SW 1271 (cell line): ENCODE measurements around the gene PEAK3.
A peak's percentile ranks its signal among the peaks of the same experiment; 100 is the strongest.

Source experiments
- DNase-seq, 2 experiments: peaks; one replicate each; lab custom pipeline; 2025; lab: John Stamatoyannopoulos, UW

PEAK3 gene

DNA sequence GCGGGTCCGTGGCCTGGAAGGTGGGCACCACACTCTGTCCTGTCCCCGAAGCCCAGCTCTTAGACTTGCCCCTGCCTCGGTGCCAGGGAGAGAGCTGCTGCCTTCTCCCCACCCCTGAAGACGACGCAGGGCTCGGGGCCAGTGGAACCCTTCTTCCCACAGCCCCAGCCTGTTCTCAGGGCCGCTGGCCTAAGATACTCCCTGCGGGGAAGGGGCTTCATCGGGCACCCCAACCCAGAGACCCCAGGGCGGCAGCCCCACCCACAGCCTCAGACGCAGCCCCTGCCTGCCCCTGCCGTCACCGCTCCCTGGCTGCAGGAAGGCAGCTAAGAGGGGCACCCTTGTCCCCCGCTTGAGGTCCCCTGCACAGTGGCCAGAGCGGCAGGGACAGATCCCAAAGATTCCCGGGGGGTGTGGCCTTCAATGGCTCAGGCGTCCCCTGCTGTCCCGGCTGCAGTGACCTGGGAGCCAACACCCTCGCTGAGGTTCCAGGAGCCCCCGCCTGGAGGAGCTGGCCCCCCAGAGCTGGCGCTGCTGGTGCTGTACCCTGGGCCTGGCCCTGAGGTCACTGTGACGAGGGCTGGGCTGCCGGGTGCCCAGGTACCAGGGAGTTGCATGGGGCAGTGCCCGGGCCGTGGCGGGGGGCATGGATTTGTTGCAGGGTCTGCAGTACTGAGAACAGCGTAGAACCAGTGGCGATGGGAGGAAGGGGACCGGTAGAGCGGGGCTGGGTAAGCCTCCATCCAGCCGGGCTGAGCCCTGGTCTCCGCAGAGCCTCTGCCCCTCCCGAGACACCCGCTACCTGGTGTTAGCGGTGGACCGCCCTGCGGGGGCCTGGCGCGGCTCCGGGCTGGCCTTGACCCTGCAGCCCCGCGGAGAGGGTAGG is 31.9 kb downstream of the PEAK3 start:
- DNase-seq: no peak

DNA sequence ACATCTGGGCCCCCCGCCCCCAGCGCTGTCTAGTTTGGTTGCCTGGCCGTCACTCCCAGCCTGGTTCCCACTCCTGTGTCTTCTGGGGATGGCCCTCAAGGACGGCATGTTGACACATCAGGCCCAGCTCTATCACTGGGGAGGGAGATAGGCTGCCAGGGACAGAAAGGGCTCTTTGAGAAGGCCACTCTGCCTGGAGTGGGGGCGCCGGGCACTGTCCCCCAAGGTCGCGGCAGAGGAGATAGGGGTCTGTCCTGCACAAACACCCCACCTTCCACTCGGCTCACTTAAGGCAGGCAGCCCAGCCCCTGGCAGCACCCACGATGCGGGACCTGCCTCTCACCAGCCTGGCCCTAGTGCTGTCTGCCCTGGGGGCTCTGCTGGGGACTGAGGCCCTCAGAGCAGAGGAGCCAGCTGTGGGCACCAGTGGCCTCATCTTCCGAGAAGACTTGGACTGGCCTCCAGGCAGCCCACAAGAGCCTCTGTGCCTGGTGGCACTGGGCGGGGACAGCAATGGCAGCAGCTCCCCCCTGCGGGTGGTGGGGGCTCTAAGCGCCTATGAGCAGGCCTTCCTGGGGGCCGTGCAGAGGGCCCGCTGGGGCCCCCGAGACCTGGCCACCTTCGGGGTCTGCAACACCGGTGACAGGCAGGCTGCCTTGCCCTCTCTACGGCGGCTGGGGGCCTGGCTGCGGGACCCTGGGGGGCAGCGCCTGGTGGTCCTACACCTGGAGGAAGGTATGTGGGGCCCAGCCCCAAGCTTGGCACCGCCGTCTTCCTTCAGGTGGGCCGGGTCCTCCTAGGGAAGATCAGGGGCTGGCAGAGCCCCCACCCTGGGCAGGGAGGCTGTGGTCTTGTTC is 32.7 kb downstream of the PEAK3 start, which contains the start of gene AMH:
Gene AMH (plus strand): TSS at position 314 of the 857 bp plus-strand sequence. CDS start 10 bp downstream, at position 324.
- DNase-seq: no peak

DNA sequence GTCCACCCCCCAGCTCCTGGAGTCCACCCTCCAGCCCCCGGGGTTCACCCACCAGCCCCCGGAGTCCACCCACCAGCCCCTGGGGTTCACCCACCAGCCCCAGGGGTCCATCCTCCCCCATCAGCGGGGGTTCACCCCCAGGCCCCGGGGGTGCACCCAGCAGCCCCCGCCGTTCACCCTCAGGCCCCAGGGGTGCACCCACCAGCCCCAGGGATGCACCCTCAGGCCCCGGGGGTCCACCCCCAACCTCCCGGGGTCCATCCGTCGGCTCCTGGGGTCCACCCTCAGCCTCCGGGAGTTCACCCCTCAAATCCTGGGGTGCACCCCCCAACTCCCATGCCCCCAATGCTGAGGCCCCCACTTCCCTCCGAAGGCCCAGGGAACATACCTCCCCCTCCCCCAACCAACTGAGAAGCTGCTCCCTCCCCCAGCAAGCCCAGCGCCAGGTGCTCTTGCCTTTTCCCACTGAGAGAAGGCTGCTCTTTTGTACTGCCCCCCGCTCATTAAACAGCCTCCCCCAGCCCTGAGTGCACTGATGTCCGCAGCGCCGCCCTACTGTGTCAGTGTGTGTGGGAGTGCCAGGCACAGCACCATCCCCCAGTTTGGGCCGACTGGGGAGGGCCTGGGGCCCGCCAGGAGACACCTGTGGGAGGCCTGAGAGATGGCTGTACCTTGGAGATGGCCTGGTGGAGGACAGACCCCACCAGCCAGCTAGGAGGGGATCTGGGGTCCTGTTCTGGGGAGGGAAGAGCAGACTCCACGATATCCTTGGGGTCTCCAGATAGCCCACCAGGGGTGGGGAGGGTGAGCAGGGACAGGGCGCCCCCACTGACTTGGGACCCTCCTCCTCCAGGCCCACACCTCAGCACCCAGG is 33.6 kb downstream of the PEAK3 start:
- DNase-seq: no peak

DNA sequence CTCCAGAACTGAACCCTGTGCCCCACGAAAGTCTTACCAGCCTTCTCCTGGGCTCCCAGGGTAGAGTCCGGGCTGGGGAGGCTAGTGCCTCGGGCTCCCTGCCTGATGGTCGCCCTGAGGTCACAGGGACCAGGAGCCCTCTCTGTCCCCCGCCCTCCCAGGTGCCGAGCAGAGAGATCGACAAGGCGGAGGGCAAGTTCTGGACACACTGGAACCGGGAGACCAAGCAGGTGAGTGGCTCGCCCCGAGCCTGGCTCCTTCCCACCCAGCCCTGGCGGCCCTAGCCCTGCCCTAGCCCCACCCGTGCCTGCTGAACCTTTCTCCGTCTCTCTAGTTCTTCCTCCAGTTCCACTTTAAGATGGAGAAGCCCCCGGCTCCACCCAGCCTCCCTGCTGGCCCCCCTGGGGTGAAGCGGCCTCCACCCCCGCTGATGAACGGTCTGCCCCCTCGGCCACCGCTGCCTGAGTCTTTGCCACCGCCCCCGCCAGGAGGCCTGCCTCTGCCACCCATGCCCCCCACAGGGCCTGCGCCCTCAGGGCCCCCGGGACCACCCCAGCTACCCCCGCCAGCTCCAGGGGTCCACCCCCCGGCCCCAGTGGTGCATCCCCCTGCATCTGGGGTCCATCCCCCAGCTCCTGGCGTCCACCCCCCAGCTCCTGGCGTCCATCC is 34.4 kb downstream of the PEAK3 start:
- DNase-seq: no peak

DNA sequence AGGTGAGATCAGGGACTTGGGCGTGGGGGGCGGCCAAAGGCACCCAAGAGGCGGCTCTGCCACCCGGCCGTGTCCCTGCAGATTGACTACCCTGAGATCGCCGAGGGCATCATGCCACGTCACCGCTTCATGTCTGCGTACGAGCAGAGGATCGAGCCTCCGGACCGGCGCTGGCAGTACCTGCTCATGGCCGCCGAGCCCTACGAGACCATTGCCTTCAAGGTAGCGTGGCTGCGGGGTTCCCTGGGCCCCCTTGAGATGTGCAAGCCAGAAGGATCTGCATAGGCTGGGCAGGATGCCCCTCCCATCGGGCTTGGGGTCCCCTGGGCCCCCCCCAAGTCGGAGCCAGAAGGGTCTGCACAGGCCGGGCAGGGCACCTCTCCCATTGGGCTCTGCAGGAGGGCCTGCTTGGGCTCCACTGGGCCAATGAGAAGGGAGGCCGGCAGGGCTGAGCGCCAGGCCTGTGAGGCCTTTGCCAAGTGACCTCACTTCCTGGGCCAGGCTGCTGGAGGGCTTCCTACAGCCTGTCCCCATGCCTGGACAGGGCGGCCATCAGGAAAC is 35.1 kb downstream of the PEAK3 start:
- DNase-seq: peak in 1 of 2 experiments; percentile 32

DNA sequence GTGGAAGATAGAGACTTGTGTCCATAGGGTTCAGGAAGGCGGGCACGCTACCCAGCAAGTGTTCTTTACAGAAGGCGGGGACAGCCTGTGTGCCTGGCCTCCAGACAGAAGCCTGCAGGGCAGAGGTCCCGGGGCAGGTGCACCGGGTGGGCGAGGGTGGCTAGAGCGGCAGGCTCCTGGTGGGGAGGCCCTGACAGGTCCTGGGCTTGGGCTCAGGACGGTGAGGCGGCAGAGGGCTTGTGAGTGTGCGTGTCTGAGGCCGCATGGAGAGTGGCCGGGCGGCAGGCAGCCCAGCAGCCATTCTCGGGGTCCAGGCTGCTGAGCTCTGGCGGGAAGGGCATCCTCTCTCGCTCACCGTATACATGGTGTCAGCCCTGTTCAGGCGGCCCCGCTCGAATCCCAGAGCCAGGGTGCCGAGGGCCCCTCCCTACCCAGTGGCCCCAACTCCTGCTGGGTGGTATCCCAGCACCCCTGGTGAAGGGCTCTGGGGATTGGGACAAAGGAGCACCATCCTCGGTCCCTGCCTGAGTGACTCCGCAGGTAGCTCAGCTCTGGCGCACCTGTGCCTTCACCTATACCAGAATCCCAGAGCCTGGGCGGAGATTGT is 35.9 kb downstream of the PEAK3 start:
- DNase-seq: no peak

DNA sequence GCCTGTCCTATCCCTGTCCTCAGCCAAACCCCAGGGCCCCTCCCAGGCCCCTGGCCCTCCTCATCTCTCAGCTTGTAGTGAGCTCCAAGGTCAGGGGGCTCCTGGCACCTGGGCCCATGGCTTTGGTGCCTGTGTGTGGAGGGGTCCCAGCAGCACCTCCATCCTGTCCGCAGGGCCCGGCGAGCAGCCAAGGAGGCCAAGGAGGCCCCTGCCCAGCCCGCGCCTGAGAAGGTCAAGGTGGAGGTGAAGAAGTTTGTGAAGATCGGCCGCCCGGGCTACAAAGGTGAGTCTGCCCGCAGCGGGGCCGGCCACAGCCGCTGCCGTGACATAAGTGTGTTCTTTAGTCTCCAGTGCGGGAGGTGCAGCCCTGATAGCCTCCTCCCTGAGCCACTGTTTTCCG is 36.7 kb downstream of the PEAK3 start:
- DNase-seq: no peak

DNA sequence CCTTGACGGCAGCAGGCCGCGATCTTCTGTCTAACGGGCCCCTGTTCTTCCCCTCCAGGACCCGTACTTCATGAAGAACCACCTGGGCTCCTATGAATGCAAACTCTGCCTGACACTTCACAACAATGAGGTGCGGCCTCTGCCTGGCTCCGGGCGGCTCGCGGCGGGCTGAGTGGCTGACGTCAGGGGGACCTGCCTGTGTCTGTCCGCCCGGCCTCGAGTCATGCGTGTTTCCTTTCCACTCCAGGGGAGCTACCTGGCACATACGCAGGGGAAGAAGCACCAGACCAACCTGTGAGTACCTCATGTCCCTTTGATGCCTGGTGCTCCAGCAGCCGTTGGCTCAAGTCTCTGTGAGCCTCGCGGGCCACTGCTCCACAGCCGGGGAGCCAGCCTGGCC is 37.5 kb downstream of the PEAK3 start:
- no peak for DNase-seq

DNA sequence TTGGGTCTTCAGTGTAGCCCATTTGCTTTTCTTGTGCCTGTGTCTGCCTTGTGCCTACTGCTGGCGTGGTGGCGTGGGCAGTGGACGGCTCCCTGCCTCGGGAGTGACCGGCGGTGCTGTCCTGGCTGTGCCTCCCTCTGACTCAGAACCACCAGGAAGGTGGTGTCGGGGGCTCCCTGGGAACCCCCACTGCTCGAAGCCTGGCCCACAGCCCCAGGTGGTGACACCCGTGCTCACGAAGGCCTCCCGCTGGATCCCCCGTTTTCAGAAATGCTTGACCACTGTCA is 37.9 kb downstream of the PEAK3 start:
- DNase-seq: no peak

DNA sequence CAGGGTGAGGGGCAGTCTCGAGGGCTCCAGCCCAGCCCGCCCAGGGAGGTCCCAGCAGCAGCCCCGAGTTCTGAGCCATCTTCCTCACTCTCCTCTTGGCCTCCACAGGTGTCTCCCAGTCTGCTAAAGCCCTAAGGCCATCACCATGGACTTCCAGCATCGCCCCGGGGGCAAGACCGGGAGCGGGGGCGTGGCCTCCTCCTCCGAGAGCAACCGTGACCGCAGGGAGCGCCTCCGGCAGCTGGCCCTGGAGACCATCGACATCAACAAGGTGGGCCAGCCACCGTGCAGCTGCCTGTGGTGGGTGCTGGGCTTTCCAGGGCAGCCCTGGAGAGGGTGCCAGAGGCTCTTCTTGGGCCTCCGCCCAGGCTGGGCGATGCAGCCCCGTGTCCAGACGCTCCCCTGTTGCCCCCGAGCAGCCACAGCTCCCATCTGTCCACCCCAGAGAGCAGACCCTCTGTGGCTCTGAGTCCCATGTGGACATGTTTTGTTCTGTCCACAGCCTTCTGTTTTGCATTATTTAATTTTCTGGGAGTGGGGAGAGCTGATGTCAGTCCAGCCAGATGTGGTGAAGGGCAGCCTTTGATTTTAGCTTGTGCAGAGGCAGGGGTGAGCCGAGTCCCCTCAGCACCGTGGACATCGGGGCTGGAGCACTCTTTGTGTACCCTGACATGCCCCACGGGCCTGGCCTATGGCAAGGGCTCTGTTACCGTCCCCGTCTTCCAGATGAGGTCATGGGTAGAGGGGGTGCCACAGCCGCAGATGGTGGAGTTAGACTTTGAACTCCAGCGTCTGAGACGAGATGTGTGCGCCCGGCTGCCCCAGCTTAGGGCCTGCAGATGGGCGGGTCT is 38.5 kb downstream of the PEAK3 start:
- DNase-seq: no peak

DNA sequence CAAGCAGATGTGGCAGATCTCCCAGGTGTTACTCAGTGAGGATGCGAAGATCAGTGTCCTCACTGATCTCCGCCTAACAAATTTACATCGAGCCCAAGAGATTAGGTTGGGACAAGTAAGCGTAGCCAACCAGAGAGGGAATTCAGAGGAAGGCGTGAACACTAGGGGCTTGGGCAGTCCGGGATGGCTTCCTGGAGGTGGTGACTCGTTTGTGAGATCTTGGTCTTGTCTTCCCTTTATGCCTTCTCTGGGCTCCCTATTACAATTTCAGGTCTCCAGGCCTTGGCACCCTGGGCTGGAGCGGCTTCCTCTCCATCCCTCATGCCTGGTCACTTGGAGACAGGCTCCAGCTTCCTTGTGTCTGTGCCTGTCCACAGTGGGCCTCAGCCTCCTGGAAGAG is 39.2 kb downstream of the PEAK3 start:
- no peak for DNase-seq

DNA sequence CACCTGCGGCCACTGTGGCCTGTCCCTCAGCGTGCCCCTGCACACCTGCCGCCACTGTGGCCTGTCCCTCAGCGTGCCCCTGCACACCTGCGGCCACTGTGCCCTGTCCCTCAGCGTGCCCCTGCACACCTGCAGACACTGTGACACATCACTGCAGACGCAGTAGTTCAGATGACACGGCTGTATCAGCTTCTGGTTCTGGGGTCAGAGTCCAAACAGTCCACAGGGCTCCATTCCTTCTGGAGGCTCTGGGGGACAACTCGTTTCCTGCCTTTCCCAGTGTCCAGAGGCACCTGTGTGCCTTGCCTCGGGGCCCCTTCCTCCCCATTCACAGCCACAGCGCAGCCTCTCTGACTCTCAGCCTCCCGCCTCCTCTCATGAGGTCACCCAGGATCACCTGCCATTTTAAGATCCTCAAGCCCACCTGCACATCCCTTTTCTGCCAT is 39.9 kb downstream of the PEAK3 start:
- no peak for DNase-seq

DNA sequence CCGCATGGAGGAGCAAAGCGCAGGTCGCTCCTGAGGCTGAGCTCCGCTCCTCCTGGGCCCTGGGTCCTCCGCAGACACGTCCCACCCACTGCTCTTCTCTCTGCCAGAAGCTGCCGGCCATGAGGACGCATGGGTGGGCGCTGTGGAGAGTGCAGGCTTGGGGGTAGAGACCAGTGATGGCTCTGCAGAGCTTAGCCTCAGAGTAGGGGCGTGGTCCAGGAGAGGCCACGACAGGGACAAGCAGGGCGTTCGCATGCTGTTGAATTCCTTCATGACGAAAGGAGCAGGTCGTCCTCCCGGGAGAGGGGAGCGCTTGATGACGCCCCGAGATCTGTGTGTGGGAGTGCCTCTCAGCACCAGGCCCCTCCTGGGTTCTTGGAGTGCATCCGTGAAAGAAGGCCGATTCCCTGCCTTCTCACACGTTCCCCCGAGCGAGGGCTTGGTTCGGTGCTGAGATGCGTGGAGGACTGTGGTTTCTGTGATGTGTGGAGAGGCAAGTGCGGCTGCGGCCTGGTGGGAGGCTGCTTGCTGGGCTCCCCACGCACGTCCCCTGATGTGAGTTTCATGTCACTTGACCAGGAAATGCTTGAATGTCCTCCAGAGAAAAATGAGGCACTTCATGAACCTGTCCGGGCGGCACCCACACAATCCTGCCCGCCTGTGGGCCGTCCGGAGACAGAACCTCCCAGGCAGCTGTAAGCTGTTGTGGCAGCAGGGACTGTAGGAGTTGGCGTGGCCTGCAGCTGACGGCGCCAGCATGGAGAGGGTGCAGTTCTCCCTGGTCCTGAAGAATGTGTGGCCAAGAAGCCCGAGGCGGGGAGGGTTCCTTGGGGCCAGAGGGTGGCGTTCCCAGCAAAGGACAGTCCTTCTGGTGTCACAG is 40.9 kb downstream of the PEAK3 start:
- no peak for DNase-seq

DNA sequence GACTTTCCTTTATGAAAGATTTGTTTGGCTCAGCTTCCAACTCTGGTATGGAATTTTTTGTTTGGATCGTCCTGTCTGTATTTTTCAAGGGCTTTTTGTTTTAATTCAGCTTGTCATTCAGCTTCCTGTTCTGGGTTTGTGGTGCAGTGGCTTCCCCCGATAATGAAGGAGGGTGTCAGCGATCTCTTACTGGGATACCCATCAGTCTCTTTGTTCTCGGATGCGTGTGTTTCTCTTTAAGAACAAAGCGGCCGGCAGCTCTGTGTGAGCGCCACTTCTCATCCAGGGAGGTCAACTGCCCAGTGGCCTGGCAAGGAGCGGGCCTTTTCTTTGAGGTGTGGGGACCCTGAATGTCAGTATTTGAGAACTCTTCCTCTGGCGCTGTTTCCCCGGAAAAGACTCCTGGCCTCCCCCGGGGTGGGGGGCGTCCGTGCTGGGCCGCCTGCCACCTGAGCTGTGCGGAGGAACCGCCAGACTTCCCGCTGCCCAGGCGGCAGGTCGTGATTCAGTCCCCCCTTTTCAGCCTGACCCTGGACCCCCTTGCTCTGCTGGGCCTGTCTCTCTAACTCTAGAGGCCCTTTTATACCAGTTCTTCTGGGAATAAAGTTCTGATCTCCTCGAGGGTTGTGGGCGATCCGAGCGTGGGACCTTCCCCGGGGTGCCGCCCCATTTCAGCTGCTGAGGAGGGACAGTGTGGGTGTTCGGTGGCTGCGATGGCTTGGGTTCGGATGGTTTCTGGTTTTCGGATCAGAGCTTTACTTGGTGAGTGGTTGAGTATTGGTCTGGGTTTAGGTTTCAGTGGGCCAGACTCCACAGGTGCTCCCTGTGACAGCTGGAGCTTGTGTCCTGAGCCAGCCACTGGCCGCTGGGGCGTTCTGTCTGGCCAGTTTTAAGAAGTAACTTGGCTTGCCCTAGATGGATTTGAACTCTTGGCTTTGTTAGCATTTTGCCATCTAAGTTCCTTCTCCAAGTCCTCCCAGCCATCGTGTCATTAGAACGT is 41.9 kb downstream of the PEAK3 start:
- no peak for DNase-seq

DNA sequence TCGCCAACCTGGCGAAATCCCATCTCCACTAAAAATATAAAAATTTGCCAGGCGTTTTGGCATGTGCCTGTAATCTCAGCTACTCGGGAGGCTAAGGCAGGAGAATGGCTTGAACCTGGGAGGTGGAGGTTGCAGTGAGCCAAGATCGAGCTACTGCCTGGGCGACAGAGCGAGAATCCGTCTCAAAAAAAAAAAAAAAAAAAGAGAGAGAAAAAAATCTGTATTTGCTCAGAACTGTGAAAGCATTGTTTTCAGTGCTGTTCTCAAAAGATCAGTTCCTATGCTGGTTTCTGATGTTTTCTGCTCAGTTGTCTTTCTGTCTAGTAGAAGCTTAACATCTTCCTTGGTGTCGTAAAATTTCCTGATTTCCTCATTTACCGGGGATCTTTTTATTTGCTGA is 42.8 kb downstream of the PEAK3 start:
- DNase-seq: no peak

DNA sequence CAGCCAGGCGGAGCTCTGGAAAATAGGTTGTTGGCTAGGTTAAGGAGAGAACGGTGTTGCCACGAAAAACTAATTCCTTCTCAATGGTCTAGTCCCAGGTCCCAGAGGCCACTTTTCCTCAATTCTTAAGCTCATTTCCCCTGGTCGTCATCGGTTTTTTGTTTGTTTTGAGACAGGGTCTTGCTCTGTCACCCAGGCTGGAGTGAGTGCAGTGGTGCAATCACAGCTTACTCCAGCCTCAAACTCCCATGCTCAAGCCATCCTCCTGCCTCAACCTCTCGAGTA is 44.2 kb downstream of the PEAK3 start:
- no peak for DNase-seq

DNA sequence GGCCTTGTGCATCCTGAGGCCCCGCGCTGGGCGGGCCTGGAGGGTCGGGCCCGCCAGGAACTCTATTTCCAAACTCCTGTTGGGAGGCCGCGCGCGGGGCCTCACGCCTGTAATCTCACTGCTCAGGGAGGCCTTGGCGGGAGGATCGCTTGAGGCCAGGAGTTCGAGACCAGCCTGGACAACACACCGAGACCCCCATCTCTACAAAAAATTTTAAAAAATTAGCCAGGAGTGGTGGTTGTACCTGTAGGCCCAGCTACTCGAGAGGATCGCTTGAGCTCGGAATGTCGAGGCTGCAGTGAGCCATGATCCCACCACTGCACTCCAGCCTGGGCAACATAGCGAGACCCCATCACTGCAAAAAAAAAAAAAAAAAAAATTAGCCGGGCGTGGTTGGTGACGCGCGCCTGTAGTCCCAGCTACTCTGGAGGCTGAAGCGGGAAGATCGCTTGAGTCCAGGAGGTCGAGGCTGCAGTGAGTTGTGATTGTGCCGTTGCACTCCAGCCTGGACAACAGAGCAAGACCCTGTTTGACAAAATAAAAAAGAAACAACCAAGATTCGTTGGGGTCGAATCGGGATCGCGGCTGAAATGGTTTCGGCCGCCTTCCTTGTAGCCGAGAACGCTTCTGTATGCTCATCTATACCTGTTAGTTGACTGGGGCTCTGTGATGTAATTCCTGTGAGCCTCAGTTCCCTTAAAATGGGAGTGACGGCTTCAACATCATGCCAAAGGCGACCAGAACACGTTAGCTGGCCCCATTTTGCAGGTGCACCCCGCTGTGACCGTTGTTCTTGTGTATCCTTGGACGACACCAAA is 44.7 kb downstream of the PEAK3 start:
- no peak for DNase-seq
